SH-SY5Y (cell line): ENCODE data around the gene TYW5.

Experiments used
- GATA2 ChIP-seq: IDR thresholded peaks from 2 replicates; pipeline ENCODE4 v1.6.1; 2011; ENCODE audit warnings: mild to moderate bottlenecking, low read depth, low read length
- GATA3 ChIP-seq: IDR thresholded peaks from 2 replicates; pipeline ENCODE4 v1.6.1; 2011; ENCODE audit warnings: low read depth, mild to moderate bottlenecking, low read length, moderate library complexity

Gene TYW5

GRCh38 chr2:199951023-199951422, 4.3 kb downstream of the TYW5 start:
- TF ChIP-seq GATA3: no peak
- no peak for TF ChIP-seq GATA2

DNA sequence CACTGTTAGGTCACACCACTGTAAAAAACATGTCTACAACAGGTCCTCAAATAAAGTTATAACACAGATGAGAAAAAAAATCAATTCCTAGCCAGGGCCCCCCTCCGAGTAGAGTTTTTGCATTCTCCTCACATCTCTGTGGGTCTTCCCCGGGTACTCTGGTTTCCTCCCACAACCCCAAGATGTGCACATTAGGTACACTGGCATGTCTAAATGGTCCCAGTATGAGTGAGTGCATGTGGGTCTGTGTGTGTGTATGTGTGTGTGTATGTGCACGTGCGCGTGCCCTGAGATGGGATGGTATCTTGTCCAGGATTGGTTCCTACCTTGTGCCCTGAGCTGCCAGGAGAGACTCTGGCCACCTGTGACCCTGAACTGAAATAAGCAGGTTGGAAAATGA, 4.9 kb downstream of the TYW5 start:
- TF ChIP-seq GATA3 (no peak), GATA2 (no peak)

DNA sequence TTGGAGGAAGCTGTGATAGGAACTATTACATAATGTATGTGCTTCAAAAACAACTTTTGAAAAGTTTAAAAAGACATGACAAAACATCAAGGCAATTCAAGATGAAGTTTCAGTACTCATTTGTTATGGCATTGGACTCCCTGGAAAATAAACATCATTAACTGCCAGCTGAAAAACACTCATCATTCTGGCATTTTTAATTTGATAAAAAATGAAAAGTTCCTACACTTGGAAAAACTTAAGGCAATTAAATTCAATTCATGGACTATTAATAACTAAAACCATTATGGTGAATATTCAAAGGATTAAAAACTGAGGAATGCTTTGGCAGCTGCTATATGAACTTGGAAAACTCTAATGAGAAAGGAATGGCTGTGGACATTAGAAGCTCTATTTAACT, 8.5 kb downstream of the TYW5 start:
- TF ChIP-seq GATA2 (no peak), GATA3 (no peak)

DNA sequence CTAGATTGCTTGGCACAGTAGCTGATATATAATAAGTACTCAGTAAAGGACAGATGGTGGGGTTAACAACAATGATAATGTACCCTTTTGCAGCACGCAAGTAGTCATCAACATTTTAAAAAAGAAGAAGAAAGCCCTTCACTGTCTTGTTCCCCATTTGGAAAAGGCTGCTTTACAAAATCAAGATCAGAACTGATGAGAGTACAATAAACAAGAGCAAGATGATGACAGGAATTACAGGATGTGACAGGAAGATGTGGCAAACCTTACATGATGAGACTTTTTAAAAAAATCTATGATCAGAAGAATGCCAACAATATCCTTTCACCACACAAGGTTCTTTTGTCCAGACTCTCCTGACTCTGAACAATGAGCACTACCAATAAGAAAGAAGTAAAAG, 9.1 kb downstream of the TYW5 start:
- TF ChIP-seq GATA2 (no peak), GATA3 (no peak)

DNA sequence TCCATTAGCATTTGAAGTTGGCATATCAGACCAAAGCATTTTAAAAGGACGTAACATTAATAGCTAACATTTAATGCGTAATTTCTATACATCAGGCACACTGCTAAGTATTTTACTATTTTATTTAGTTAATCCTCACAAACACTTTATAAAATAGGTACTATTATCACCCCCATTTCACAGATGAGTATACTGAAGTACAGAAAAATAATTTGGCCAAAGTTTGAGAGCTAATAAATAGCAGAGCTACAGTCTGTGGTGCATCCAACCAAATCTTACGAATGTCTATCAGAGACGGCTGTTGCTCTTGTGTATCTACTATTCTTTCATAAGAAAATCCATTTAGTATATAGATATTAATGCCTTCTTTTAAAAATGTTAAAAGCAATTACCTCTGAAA, 11.9 kb downstream of the TYW5 start:
- TF ChIP-seq GATA3: no peak
- TF ChIP-seq GATA2: no peak

DNA sequence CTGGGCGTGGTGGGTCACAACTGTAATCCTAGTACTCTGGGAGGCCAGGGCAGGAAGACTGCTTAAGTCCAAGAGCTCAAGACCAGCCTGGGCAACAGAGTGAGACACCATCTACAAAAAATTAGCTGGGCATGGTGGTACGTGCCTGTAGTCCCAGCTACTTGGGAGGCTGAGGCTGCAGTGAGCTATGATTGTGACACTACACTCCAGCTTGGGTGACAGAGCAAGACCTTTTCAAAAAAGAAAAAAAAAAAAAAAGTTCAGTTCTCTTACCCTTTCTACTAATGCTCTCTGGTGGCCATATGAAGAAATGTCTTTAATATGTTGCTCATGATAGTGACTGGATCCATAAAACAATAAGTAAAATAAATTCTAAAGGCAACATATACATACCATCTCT, 14.9 kb downstream of the TYW5 start:
- no peak for TF ChIP-seq GATA3
- no peak for TF ChIP-seq GATA2

GRCh38 chr2:199936554-199936953, 18.7 kb downstream of the TYW5 start:
- TF ChIP-seq GATA3 (no peak), GATA2 (no peak)

- TF ChIP-seq GATA2: no peak
Measured at GRCh38 chr2:199933466-199933865, 21.8 kb downstream of the TYW5 start.

DNA sequence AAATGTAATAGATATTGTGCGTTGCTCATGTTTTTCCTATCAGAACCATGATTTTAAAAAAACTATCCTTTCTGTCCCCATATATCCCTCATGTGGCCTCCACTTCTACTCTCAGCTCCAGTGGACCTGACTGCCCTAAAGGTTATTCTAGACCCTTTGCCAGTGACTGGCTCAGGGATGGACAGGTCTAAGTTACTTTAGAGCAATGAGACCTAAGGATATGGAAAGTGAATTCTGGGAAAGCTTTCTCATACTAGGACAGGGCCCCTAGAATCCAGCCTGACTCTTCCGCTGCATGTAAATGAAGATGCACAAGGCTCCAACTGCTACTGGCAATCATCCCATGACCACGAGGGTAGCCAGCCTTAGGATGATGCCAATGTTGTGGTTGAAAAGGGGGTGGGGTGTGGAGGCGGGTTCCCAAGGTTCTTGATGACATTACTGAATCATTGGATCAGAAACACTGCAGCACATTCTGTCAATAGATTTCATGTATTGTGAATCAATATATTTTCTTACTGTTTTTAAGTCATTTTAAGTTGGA, 22.9 kb downstream of the TYW5 start:
- TF ChIP-seq GATA3 (no peak), GATA2 (no peak)

GRCh38 chr2:199929262-199929661, 26.0 kb downstream of the TYW5 start:
- TF ChIP-seq GATA2 (no peak), GATA3 (no peak)

DNA sequence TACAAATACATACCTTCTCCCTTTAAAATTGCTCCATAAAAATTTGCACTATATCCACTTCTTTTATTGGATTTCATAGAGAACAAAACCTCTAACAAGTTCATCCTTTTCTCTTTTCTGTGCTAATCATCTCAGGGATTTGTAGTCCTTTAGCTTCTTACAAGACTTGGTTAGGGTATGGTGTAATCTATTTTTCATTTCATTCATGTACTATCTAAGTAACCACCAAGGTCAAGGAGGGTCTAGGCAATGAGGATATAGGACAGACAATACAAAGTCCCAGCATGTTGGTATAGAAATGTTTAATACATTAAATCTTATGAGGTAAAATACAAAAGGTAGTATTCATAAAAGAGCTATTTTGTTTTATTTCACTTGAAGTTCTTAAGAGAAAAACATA, 26.7 kb downstream of the TYW5 start:
- TF ChIP-seq GATA3: no peak
- no peak for TF ChIP-seq GATA2

DNA sequence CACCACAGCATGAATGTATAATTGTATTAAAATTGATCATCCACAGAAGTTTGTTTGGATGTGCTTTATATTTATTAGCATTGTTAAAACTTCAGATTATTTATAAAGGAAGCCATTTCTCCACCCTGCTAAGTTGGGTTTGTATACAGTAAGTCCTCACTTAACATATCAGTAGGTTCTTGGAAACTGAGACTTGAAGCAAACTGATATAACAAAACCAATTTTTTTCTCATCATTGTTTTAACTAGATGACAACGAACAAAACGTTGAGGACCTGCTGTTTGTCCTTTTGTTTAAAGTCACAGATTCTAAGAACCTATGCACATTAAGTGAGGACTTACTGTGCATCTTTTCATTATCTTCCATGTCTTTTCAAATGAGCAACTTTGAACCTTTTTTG, 27.1 kb downstream of the TYW5 start:
- TF ChIP-seq GATA3: no peak
- TF ChIP-seq GATA2: no peak

GRCh38 chr2:199926806-199927205, 28.5 kb downstream of the TYW5 start:
- TF ChIP-seq GATA2 (no peak), GATA3 (no peak)

GRCh38 chr2:199923924-199924323, 31.4 kb downstream of the TYW5 start:
- TF ChIP-seq GATA3 (no peak), GATA2 (no peak)

DNA sequence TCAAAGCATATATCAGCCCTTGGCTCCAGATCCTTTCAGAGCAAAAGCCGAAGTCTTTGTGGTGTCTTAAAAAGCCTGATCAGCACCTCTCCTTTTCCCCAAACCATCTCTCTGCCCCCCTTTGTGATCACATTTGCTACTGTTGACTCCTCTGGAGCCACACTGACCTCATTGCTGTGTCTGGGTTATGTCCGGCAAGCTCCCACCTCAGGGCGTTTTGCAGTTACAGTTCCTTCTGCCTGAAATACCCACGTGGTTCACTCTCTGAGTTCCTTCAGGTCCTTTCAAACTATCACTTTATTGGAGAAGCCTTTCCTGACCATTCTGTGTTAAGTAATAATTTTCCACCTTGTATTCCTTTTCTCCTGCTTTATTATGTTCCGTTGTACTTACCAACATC, 32.4 kb downstream of the TYW5 start:
- TF ChIP-seq GATA2: no peak
- TF ChIP-seq GATA3: no peak

GRCh38 chr2:199916980-199917379, 38.3 kb downstream of the TYW5 start:
- no peak for TF ChIP-seq GATA2
- TF ChIP-seq GATA3: no peak
